SK-N-SH (cell line): ENCODE results near the gene SLC24A4. TPM values are rescaled to one million over a fixed set of nuclear protein-coding genes. Genes with fewer than 3 reads are reported as not detected.

Experiments
- CTCF ChIA-PET: fragments of 300-600, 350-600 bp; formaldehyde crosslinking; extraction: SDS; loops from one replicate; lab custom pipeline; 2021; lab: Yijun Ruan, JAX
- POLR2A ChIA-PET: fragments of 350-600 bp; sonication (Branson Sonifier 250); formaldehyde crosslinking; extraction: SDS; loops from one replicate; lab custom pipeline; 2020; ENCODE audit warnings: antibody characterized with exemption, inconsistent platforms; lab: Yijun Ruan, JAX
- DNase-seq: peaks from one replicate; pipeline ENCODE4 v3.0.0; 2012
- H2AFZ ChIP-seq: fragments of 200-600 bp; sonication (generic); 2 replicates; pipeline ENCODE4 v1.8.1; 2016; ENCODE audit warnings: antibody characterized with exemption, mild to moderate bottlenecking, low read depth
- H3F3A ChIP-seq: fragments of 200-600 bp; sonication (generic); replicated peaks from 2 replicates; pipeline ENCODE3; 2016; ENCODE audit warnings: antibody characterized with exemption, mild to moderate bottlenecking; ENCODE audit not compliant: insufficient read depth
- H3K27ac ChIP-seq, 2 experiments: fragments of 200-500 bp in 1 of 2; fragments of 200-600 bp in 1 of 2; sonication (Bioruptor generic) in 1 of 2; sonication (generic), shearing (Covaris generic) in 1 of 2; 2 replicates each; pipeline versions ENCODE4 v1.5.1 to v1.6.1; 2014 to 2016; ENCODE audit warnings: low read depth in 2 of 2, inconsistent platforms in 1 of 2, low read length in 1 of 2, mild to moderate bottlenecking in 1 of 2, mixed read lengths in 1 of 2
- H3K27me3 ChIP-seq: fragments of 200-600 bp; sonication (generic), shearing (Covaris generic); 2 replicates; pipeline ENCODE4 v1.6.1; 2016; ENCODE audit warnings: mixed run types; ENCODE audit not compliant: insufficient read depth
- H3K36me3 ChIP-seq, 2 experiments: fragments of 200-500 bp in 1 of 2; fragments of 200-600 bp in 1 of 2; sonication (Bioruptor generic) in 1 of 2; sonication (generic) in 1 of 2; replicated peaks in 1 of 2; 2 replicates each; pipeline versions ENCODE3 to v1.5.1; 2014 to 2016; ENCODE audit warnings: low read length in 1 of 2, mild to moderate bottlenecking in 1 of 2; ENCODE audit not compliant: insufficient read depth in 2 of 2, control insufficient read depth in 1 of 2
- H3K4me1 ChIP-seq, 2 experiments: fragments of 200-500 bp in 1 of 2; fragments of 200-600 bp in 1 of 2; sonication (Bioruptor generic) in 1 of 2; sonication (generic), shearing (Covaris generic) in 1 of 2; 2 replicates each; pipeline versions ENCODE4 v1.5.1 to v1.6.1; 2014 to 2016; ENCODE audit warnings: low read depth in 1 of 2, low read length in 1 of 2, mixed run types in 1 of 2; ENCODE audit not compliant: insufficient read depth in 2 of 2, control insufficient read depth in 1 of 2
- H3K4me2 ChIP-seq: fragments of 200-600 bp; sonication (generic), shearing (Covaris generic); 2 replicates; pipeline ENCODE4 v1.6.1; 2017; ENCODE audit warnings: mixed run types
- H3K4me3 ChIP-seq, 2 experiments: fragments of 200-500 bp in 1 of 2; fragments of 200-600 bp in 1 of 2; sonication (Bioruptor generic) in 1 of 2; sonication (generic), shearing (Covaris generic) in 1 of 2; 2 replicates each; pipeline versions ENCODE4 v1.5.1 to v1.8.1; 2014 to 2016; ENCODE audit warnings: low read depth in 2 of 2, inconsistent platforms in 1 of 2, low read length in 1 of 2, mild to moderate bottlenecking in 1 of 2, mixed read lengths in 1 of 2, moderate library complexity in 1 of 2
- H3K79me2 ChIP-seq: fragments of 200-600 bp; sonication (generic); 2 replicates; pipeline ENCODE4 v1.8.1; 2017; ENCODE audit warnings: mild to moderate bottlenecking; ENCODE audit not compliant: insufficient read depth
- H3K9ac ChIP-seq: fragments of 200-600 bp; sonication (generic); 2 replicates; pipeline ENCODE4 v1.6.1; 2017; ENCODE audit warnings: mixed run types
- H3K9me2 ChIP-seq: fragments of 200-600 bp; sonication (generic); 2 replicates; pipeline ENCODE4 v1.6.1; 2017; ENCODE audit warnings: mixed run types
- H3K9me3 ChIP-seq: fragments of 200-600 bp; sonication (generic); 2 replicates; pipeline ENCODE4 v1.6.1; 2017; ENCODE audit warnings: mixed run types, mild to moderate bottlenecking, moderate library complexity
- H4K20me1 ChIP-seq: fragments of 200-600 bp; sonication (generic); 2 replicates; pipeline ENCODE4 v1.6.1; 2017; ENCODE audit warnings: mild to moderate bottlenecking, mixed run types; ENCODE audit not compliant: insufficient read depth
- CTCF ChIP-seq: fragments of 200-600 bp; sonication (generic); IDR thresholded peaks from 2 replicates; pipeline ENCODE4 v1.6.1; 2017; ENCODE audit warnings: antibody characterized with exemption, mild to moderate bottlenecking, moderate library complexity
- ELF1 ChIP-seq: IDR thresholded peaks from 2 replicates; pipeline ENCODE4 v1.4.0; 2012
- EZH2phosphoT487 ChIP-seq: fragments of 200-600 bp; sonication (generic); IDR thresholded peaks from 2 replicates; pipeline ENCODE4 v1.6.1; 2017; ENCODE audit warnings: low read depth, mixed run types, mild to moderate bottlenecking, antibody characterized with exemption, moderate library complexity, borderline replicate concordance
- FOSL2 ChIP-seq: IDR thresholded peaks from 2 replicates; pipeline ENCODE4 v1.4.0; 2012; ENCODE audit warnings: low read depth, mild to moderate bottlenecking, moderate library complexity, borderline replicate concordance
- FOXJ3 ChIP-seq: sonication (generic); formaldehyde crosslinking; IDR thresholded peaks from 2 replicates; pipeline ENCODE4 v1.5.1; 2020; ENCODE audit warnings: mild to moderate bottlenecking, missing genetic modification reagents
- FOXM1 ChIP-seq: IDR thresholded peaks from 2 replicates; pipeline ENCODE4 v1.4.0; 2012; ENCODE audit warnings: low read depth, mild to moderate bottlenecking
- GABPA ChIP-seq: IDR thresholded peaks from 2 replicates; pipeline ENCODE4 v1.4.0; 2012; ENCODE audit warnings: low read depth, mild to moderate bottlenecking
- GATA2 ChIP-seq: sonication (generic); formaldehyde crosslinking; IDR thresholded peaks from 2 replicates; pipeline ENCODE4 v1.5.0; 2020; ENCODE audit warnings: mild to moderate bottlenecking, missing genetic modification reagents
- JUND ChIP-seq: IDR thresholded peaks from 2 replicates; pipeline ENCODE4 v1.4.0; 2012
- MEF2A ChIP-seq: IDR thresholded peaks from 2 replicates; pipeline ENCODE4 v1.4.0; 2012; ENCODE audit warnings: low read depth, borderline replicate concordance
- NRF1 ChIP-seq: IDR thresholded peaks from 2 replicates; pipeline ENCODE4 v1.6.1; 2012; ENCODE audit warnings: low read depth, mild to moderate bottlenecking, low read length
- POLR2AphosphoS5 ChIP-seq: IDR thresholded peaks from 2 replicates; pipeline ENCODE4 v1.6.1; 2012; ENCODE audit warnings: low read depth, low read length
- RAD21 ChIP-seq: IDR thresholded peaks from 2 replicates; pipeline ENCODE4 v1.6.1; 2012; ENCODE audit warnings: mild to moderate bottlenecking, low read length
- RCOR1 ChIP-seq: fragments of 150-350 bp; IDR thresholded peaks from 2 replicates; pipeline ENCODE4 v1.6.1; 2017; ENCODE audit warnings: antibody characterized with exemption, low read length
- RFX5 ChIP-seq: IDR thresholded peaks from 2 replicates; pipeline ENCODE4 v1.6.1; 2012; ENCODE audit warnings: mild to moderate bottlenecking, improper control_type of control experiment, low read length
- RXRA ChIP-seq: IDR thresholded peaks from 2 replicates; pipeline ENCODE4 v1.4.0; 2012; ENCODE audit warnings: low read depth, mild to moderate bottlenecking, borderline replicate concordance
- SIN3A ChIP-seq: IDR thresholded peaks from 2 replicates; pipeline ENCODE4 v1.6.1; 2012; ENCODE audit warnings: low read depth, mild to moderate bottlenecking, low read length, moderate library complexity, borderline replicate concordance
- SMC3 ChIP-seq: IDR thresholded peaks from 2 replicates; pipeline ENCODE4 v1.6.1; 2012; ENCODE audit warnings: low read depth, low read length, improper control_type of control experiment
- TAF1 ChIP-seq: IDR thresholded peaks from 2 replicates; pipeline ENCODE4 v1.6.1; 2012; ENCODE audit warnings: low read depth, mild to moderate bottlenecking, low read length, moderate library complexity, borderline replicate concordance
- TEAD4 ChIP-seq: IDR thresholded peaks from 2 replicates; pipeline ENCODE4 v1.4.0; 2012; ENCODE audit warnings: mild to moderate bottlenecking, borderline replicate concordance; ENCODE audit not compliant: insufficient read depth
- USF1 ChIP-seq: IDR thresholded peaks from 2 replicates; pipeline ENCODE4 v1.4.0; 2012; ENCODE audit warnings: low read depth, borderline replicate concordance
- YY1 ChIP-seq: IDR thresholded peaks from 2 replicates; pipeline ENCODE4 v1.4.0; 2012; ENCODE audit warnings: low read depth, mild to moderate bottlenecking
- ZBTB33 ChIP-seq: IDR thresholded peaks from 2 replicates; pipeline ENCODE4 v1.4.0; 2012; ENCODE audit warnings: low read depth, borderline replicate concordance
- WGBS: methylation state at CpG from one replicate; pipeline ENCODE4 v1.1.6; 2017; ENCODE audit warnings: low lambda C conversion rate; 5-methylcytosine and 5-hydroxymethylcytosine counted together
- polyA plus RNA-seq, 3 experiments: library from polyadenylated mRNA; depleted of rRNA; stranded (reverse); fragments of >200 nt; gene quantifications; 2 replicates each; pipeline ENCODE4 v1.2.3, GENCODE V29; 2012

Gene SLC24A4
- polyA plus RNA-seq, 1 of the 3 experiments (the other 2 are of a cell fraction), result 0.07 TPM

- Histone ChIP-seq H3K9me3 (no peaks in the 10 kb centered on the region), H3K4me2 (no peak overlapping the region), H3K27ac (no peak overlapping the region), H3K36me3 (no peaks in the 10 kb centered on the region), H3K4me1 (no peaks in the 10 kb centered on the region), H2AFZ (no peak overlapping the region), H3K79me2 (no peaks in the 10 kb centered on the region), H3K9ac (no peak overlapping the region), H3F3A (no peaks in the 10 kb centered on the region), H3K27me3 (no peaks in the 10 kb centered on the region), H4K20me1 (no peaks in the 10 kb centered on the region), H3K4me3 (no peak overlapping the region), H3K9me2 (no peaks in the 10 kb centered on the region)
- TF ChIP-seq CTCF (no peak), GABPA (no peak), NRF1 (no peak), RXRA (no peak), RCOR1 (no peak), EZH2phosphoT487 (no peak), TEAD4 (no peak), YY1 (no peak), FOXM1 (no peak), RFX5 (no peak), SIN3A (no peak), FOSL2 (no peak), SMC3 (no peak), ELF1 (no peak), MEF2A (no peak), POLR2AphosphoS5 (no peak), TAF1 (no peak)
- CTCF ChIA-PET, result no interaction called here
- 68% methylated on average over 14 of the region's 14 CpGs for WGBS
- no peak for DNase-seq
- POLR2A ChIA-PET, result no interaction called here
These were observed 120.2 kb downstream of the SLC24A4 start for GRCh38 chr14:92443167-92443566.

- H3K4me3 ChIP-seq, result no peak overlapping the region
- CTCF ChIA-PET, result no interaction called here
- no peak for TF ChIP-seq SIN3A
- TF ChIP-seq ZBTB33, result no peak
- no peak for TF ChIP-seq TEAD4
- TF ChIP-seq NRF1, result no peak
- TF ChIP-seq JUND, result no peak
- no peak for TF ChIP-seq GATA2 (CRISPR knock-in tag)
- no peak for TF ChIP-seq RFX5
- TF ChIP-seq EZH2phosphoT487, result no peak
- no peak for TF ChIP-seq POLR2AphosphoS5
- no peak for TF ChIP-seq RAD21
- TF ChIP-seq RCOR1, result no peak
- TF ChIP-seq FOXJ3, result no peak
- TF ChIP-seq USF1, result no peak
- TF ChIP-seq, all 33 proteins: peak for 0
- Histone ChIP-seq H3K9me2 (no peaks in the 10 kb centered on the region), H3K9me3 (no peaks in the 10 kb centered on the region), H3K4me2 (no peak overlapping the region), H3K79me2 (no peaks in the 10 kb centered on the region), H3F3A (no peaks in the 10 kb centered on the region), H3K27me3 (no peaks in the 10 kb centered on the region), H2AFZ (no peak overlapping the region), H3K36me3 (no peaks in the 10 kb centered on the region), H3K27ac (no peak overlapping the region), H4K20me1 (no peaks in the 10 kb centered on the region), H3K9ac (no peak overlapping the region), H3K4me1 (no peaks in the 10 kb centered on the region)
- POLR2A ChIA-PET, result no interaction called here
- WGBS, result 64% methylated on average over 5 of the region's 8 CpGs
- DNase-seq, result no peak
These were observed 120.8 kb downstream of the SLC24A4 start for GRCh38 chr14:92443741-92444140.
